MM.1S (cell line): Measurements from ENCODE around the gene HNF1A.

Experiments
- DNase-seq: peaks from one replicate; pipeline ENCODE4 v3.0.0-alpha.2; 2015
- H2AFZ ChIP-seq: fragments of 300-600 bp; sonication (generic); 2 replicates; pipeline ENCODE4 v1.6.0; 2016; ENCODE audit warnings: antibody characterized with exemption, low read length
- H3F3A ChIP-seq: fragments of 300-600 bp; sonication (generic); 2 replicates; pipeline ENCODE4 v1.6.1; 2016; ENCODE audit warnings: mild to moderate bottlenecking, antibody characterized with exemption, low read length, moderate library complexity, mixed read lengths; ENCODE audit not compliant: insufficient read depth
- H3K27ac ChIP-seq: fragments of 300-600 bp; sonication (generic); 2 replicates; pipeline ENCODE4 v1.5.1; 2016; ENCODE audit warnings: mild to moderate bottlenecking, low read length
- H3K27me3 ChIP-seq: fragments of 300-600 bp; sonication (generic); replicated peaks from 2 replicates; pipeline ENCODE4 v1.6.0; 2016; ENCODE audit warnings: low read length; ENCODE audit not compliant: insufficient read depth
- H3K36me3 ChIP-seq: fragments of 300-600 bp; sonication (generic); replicated peaks from 2 replicates; pipeline ENCODE4 v1.6.1; 2016; ENCODE audit warnings: mild to moderate bottlenecking, low read length, mixed read lengths; ENCODE audit not compliant: insufficient read depth
- H3K4me1 ChIP-seq: fragments of 300-600 bp; sonication (generic); 2 replicates; pipeline ENCODE4 v1.6.1; 2016; ENCODE audit warnings: low read length, mixed read lengths
- H3K4me2 ChIP-seq: fragments of 300-600 bp; sonication (generic); 2 replicates; pipeline ENCODE4 v1.6.0; 2016; ENCODE audit warnings: low read depth, low read length
- H3K4me3 ChIP-seq: fragments of 300-600 bp; sonication (generic); 2 replicates; pipeline ENCODE4 v1.5.1; 2016; ENCODE audit warnings: low read length, mixed read lengths
- H3K79me2 ChIP-seq: fragments of 300-600 bp; sonication (generic); 2 replicates; pipeline ENCODE4 v1.6.1; 2016; ENCODE audit warnings: mixed run types, low read length, mixed read lengths
- H3K9ac ChIP-seq: fragments of 300-600 bp; sonication (generic); 2 replicates; pipeline ENCODE4 v1.6.1; 2016; ENCODE audit warnings: low read length, mixed read lengths
- H3K9me2 ChIP-seq: fragments of 300-600 bp; sonication (generic); replicated peaks from 2 replicates; pipeline ENCODE4 v1.6.1; 2016; ENCODE audit warnings: mild to moderate bottlenecking, low read length, mixed read lengths; ENCODE audit not compliant: insufficient read depth
- H3K9me3 ChIP-seq: fragments of 300-600 bp; sonication (generic); replicated peaks from 2 replicates; pipeline ENCODE4 v1.6.1; 2016; ENCODE audit warnings: mild to moderate bottlenecking, low read length, mixed read lengths; ENCODE audit not compliant: insufficient read depth
- H4K20me1 ChIP-seq: fragments of 300-600 bp; sonication (generic); 2 replicates; pipeline ENCODE4 v1.6.1; 2016; ENCODE audit warnings: mild to moderate bottlenecking, low read length, moderate library complexity, mixed read lengths; ENCODE audit not compliant: insufficient read depth
- CTCF ChIP-seq: fragments of 300-600 bp; sonication (generic); IDR thresholded peaks from 2 replicates; pipeline ENCODE4 v1.5.1; 2016; ENCODE audit warnings: antibody characterized with exemption, low read length, mixed read lengths
- EZH2 ChIP-seq: fragments of 300-600 bp; sonication (generic); optimal IDR thresholded peaks from 2 replicates; pipeline ENCODE3; 2017; ENCODE audit warnings: low read depth, mild to moderate bottlenecking, antibody characterized with exemption, low read length, mixed read lengths
- EZH2phosphoT487 ChIP-seq: fragments of 300-600 bp; sonication (generic); IDR thresholded peaks from 2 replicates; pipeline ENCODE4 v1.6.1; 2018; ENCODE audit warnings: antibody characterized with exemption, low read length

The HNF1A gene

GRCh38 chr12:120960657-120961056 lies 17.7 kb upstream of the HNF1A start:
- DNase-seq: no peak
- H3K9me2 ChIP-seq: no peaks in the 10 kb centered on the region
- no peaks in the 10 kb centered on the region for H3F3A ChIP-seq
- no peak overlapping the region for H3K27ac ChIP-seq
- H3K4me3 ChIP-seq: no peak overlapping the region
- H2AFZ ChIP-seq: no peak overlapping the region
- no peaks in the 10 kb centered on the region for H3K4me1 ChIP-seq
- TF ChIP-seq EZH2phosphoT487: no peak
- TF ChIP-seq EZH2: no peak
- TF ChIP-seq CTCF: no peak
- H3K36me3 ChIP-seq: no peaks in the 10 kb centered on the region
- H3K9me3 ChIP-seq: no peaks in the 10 kb centered on the region
- no peaks in the 10 kb centered on the region for H3K27me3 ChIP-seq
- H3K4me2 ChIP-seq: no peak overlapping the region
- H4K20me1 ChIP-seq: no peaks in the 10 kb centered on the region
- no peaks in the 10 kb centered on the region for H3K79me2 ChIP-seq
- H3K9ac ChIP-seq: no peak overlapping the region

GRCh38 chr12:120961604-120962531 lies 16.5 kb upstream of the HNF1A start:
- no peaks in the 10 kb centered on the region for H3K9me2 ChIP-seq
- no peaks in the 10 kb centered on the region for H4K20me1 ChIP-seq
- H3K27ac ChIP-seq: no peak overlapping the region
- no peaks in the 10 kb centered on the region for H3K27me3 ChIP-seq
- no peak for DNase-seq
- no peak overlapping the region for H2AFZ ChIP-seq
- no peaks in the 10 kb centered on the region for H3K79me2 ChIP-seq
- no peak overlapping the region for H3K9ac ChIP-seq
- H3K4me3 ChIP-seq: no peak overlapping the region
- TF ChIP-seq CTCF (no peak), EZH2phosphoT487 (no peak), EZH2 (no peak)
- H3F3A ChIP-seq: no peaks in the 10 kb centered on the region
- H3K36me3 ChIP-seq: no peaks in the 10 kb centered on the region
- H3K4me2 ChIP-seq: no peak overlapping the region
- H3K9me3 ChIP-seq: no peaks in the 10 kb centered on the region
- H3K4me1 ChIP-seq: no peaks in the 10 kb centered on the region

GRCh38 chr12:120962532-120963020 lies 15.8 kb upstream of the HNF1A start:
- Histone ChIP-seq H3K9me2 (no peaks in the 10 kb centered on the region), H2AFZ (no peak overlapping the region), H3K79me2 (no peaks in the 10 kb centered on the region), H3K27me3 (no peaks in the 10 kb centered on the region), H3K4me3 (no peak overlapping the region), H3K36me3 (no peaks in the 10 kb centered on the region), H4K20me1 (no peaks in the 10 kb centered on the region), H3K4me2 (no peak overlapping the region), H3F3A (no peaks in the 10 kb centered on the region), H3K4me1 (no peaks in the 10 kb centered on the region), H3K9ac (no peak overlapping the region), H3K27ac (no peak overlapping the region), H3K9me3 (no peaks in the 10 kb centered on the region)
- DNase-seq: no peak
- TF ChIP-seq CTCF (no peak), EZH2phosphoT487 (no peak), EZH2 (no peak)
